MG63 (cell line): ENCODE data around the gene METTL18. TPM values are rescaled to one million over a fixed set of nuclear protein-coding genes. Genes with fewer than 3 reads are reported as not detected.
A peak's percentile ranks its signal among the peaks of the same experiment; 100 is the strongest.

Experiments used
- DNase-seq: peaks from one replicate; pipeline ENCODE4 v3.0.0-alpha.2; 2020
- H3K27me3 ChIP-seq: fragments of 250-450 bp; sonication (Bioruptor Pico); 2 replicates; pipeline ENCODE4 v1.5.1; 2020; ENCODE audit warnings: mild to moderate bottlenecking, moderate library complexity
- H3K36me3 ChIP-seq: fragments of 250-450 bp; sonication (Bioruptor Pico); 2 replicates; pipeline ENCODE4 v1.5.1; 2020; ENCODE audit warnings: mild to moderate bottlenecking, moderate library complexity
- H3K4me3 ChIP-seq: fragments of 250-450 bp; sonication (Bioruptor Pico); 2 replicates; pipeline ENCODE4 v1.5.1; 2020; ENCODE audit warnings: mild to moderate bottlenecking, moderate library complexity
- H3K9me3 ChIP-seq: fragments of 250-450 bp; sonication (Bioruptor Pico); 2 replicates; pipeline ENCODE4 v1.5.1; 2020; ENCODE audit warnings: mild to moderate bottlenecking, moderate library complexity
- total RNA-seq: library from RNA; depleted of rRNA; stranded (reverse); fragments of >200 nt; shearing (Covaris generic); gene quantifications from 2 replicates; pipeline ENCODE4 v1.2.3, GENCODE V29; 2014; ENCODE audit warnings: low replicate concordance

METTL18 gene
- total RNA-seq, 1 experiment from 2014 or later: 11.0 TPM

- no peak for DNase-seq
- no peaks in the 10 kb centered on the region for H3K27me3 ChIP-seq
- no peaks in the 10 kb centered on the region for H3K9me3 ChIP-seq
- H3K36me3 ChIP-seq: peaks cover 19% of the 10 kb centered on the region
- H3K4me3 ChIP-seq: no peak overlapping the region
Observed at GRCh38 chr1:169797281-169797680, 2.6 kb upstream of the METTL18 start.

- Histone ChIP-seq H3K36me3 (peaks cover 12% of the 10 kb centered on the region), H3K9me3 (no peaks in the 10 kb centered on the region), H3K27me3 (no peaks in the 10 kb centered on the region), H3K4me3 (peak overlapping the region; percentile 71; the same call in 1 of the 2 replicates)
- no peak for DNase-seq
Observed at GRCh38 chr1:169796274-169796810, 1.6 kb upstream of the METTL18 start.

- no peaks in the 10 kb centered on the region for H3K9me3 ChIP-seq
- H3K36me3 ChIP-seq: peaks cover 12% of the 10 kb centered on the region
- peak overlapping the region; percentile 71 for H3K4me3 ChIP-seq
- no peak for DNase-seq
- H3K27me3 ChIP-seq: no peaks in the 10 kb centered on the region
Observed at GRCh38 chr1:169795687-169796086, 980 bp upstream of the METTL18 start.

- Histone ChIP-seq H3K4me3 (peak overlapping the region; percentile 71), H3K36me3 (peaks cover 12% of the 10 kb centered on the region), H3K9me3 (no peaks in the 10 kb centered on the region), H3K27me3 (no peaks in the 10 kb centered on the region)
- no peak for DNase-seq
Observed at GRCh38 chr1:169793730-169794129, 977 bp downstream of the METTL18 start.

- H3K4me3 ChIP-seq: no peak overlapping the region
- H3K36me3 ChIP-seq: peaks cover 10% of the 10 kb centered on the region
- DNase-seq: no peak
Observed at GRCh38 chr1:169788402-169788801, 6.3 kb downstream of the METTL18 start.

GRCh38 chr1:169786974-169787373 is 7.7 kb downstream of the METTL18 start:
- H3K36me3 ChIP-seq: no peaks in the 10 kb centered on the region; the same call in 1 of the 2 replicates

More at GRCh38 chr1:169788402-169788801, 6.3 kb downstream of the METTL18 start:
- Histone ChIP-seq H3K9me3 (no peaks in the 10 kb centered on the region; the same call in 1 of the 2 replicates), H3K27me3 (no peaks in the 10 kb centered on the region)

GRCh38 chr1:169785267-169785666 is 9.4 kb downstream of the METTL18 start:
- Histone ChIP-seq H3K4me3 (no peak overlapping the region), H3K9me3 (no peaks in the 10 kb centered on the region; the same call in 1 of the 2 replicates), H3K36me3 (no peaks in the 10 kb centered on the region), H3K27me3 (no peaks in the 10 kb centered on the region)
- DNase-seq: no peak

More at GRCh38 chr1:169786974-169787373, 7.7 kb downstream of the METTL18 start:
- no peaks in the 10 kb centered on the region for H3K27me3 ChIP-seq
- no peak overlapping the region for H3K4me3 ChIP-seq
- no peak for DNase-seq
- no peaks in the 10 kb centered on the region; the same call in 1 of the 2 replicates for H3K9me3 ChIP-seq

- Histone ChIP-seq H3K9me3 (no peaks in the 10 kb centered on the region; the same call in 1 of the 2 replicates), H3K27me3 (no peaks in the 10 kb centered on the region), H3K4me3 (no peak overlapping the region), H3K36me3 (no peaks in the 10 kb centered on the region)
- DNase-seq: peak; percentile 12
Observed at GRCh38 chr1:169784102-169784501, 10.6 kb downstream of the METTL18 start.

GRCh38 chr1:169782596-169782995 is 12.1 kb downstream of the METTL18 start:
- H3K36me3 ChIP-seq: no peaks in the 10 kb centered on the region
- DNase-seq: no peak
- H3K9me3 ChIP-seq: peaks cover 5% of the 10 kb centered on the region; the same call in 1 of the 2 replicates
- no peaks in the 10 kb centered on the region for H3K27me3 ChIP-seq
- H3K4me3 ChIP-seq: no peak overlapping the region

- peak; percentile 94 for DNase-seq
Observed at GRCh38 chr1:169779970-169780369, 14.7 kb downstream of the METTL18 start.

GRCh38 chr1:169779150-169779549 is 15.6 kb downstream of the METTL18 start:
- no peak for DNase-seq
- Histone ChIP-seq H3K36me3 (no peaks in the 10 kb centered on the region), H3K9me3 (peaks cover 5% of the 10 kb centered on the region; the same call in 1 of the 2 replicates), H3K4me3 (no peak overlapping the region), H3K27me3 (no peaks in the 10 kb centered on the region)

More at GRCh38 chr1:169779970-169780369, 14.7 kb downstream of the METTL18 start:
- H3K4me3 ChIP-seq: no peak overlapping the region
- H3K27me3 ChIP-seq: no peaks in the 10 kb centered on the region
- no peaks in the 10 kb centered on the region for H3K36me3 ChIP-seq
- peaks cover 5% of the 10 kb centered on the region; the same call in 1 of the 2 replicates for H3K9me3 ChIP-seq

GRCh38 chr1:169776440-169776839 is 18.3 kb downstream of the METTL18 start:
- no peak for DNase-seq
- H3K4me3 ChIP-seq: no peak overlapping the region

GRCh38 chr1:169768161-169768560 is 26.5 kb downstream of the METTL18 start:
- Histone ChIP-seq H3K4me3 (no peak overlapping the region), H3K36me3 (no peaks in the 10 kb centered on the region), H3K27me3 (no peaks in the 10 kb centered on the region), H3K9me3 (no peaks in the 10 kb centered on the region)
- DNase-seq: no peak

More at GRCh38 chr1:169776440-169776839, 18.3 kb downstream of the METTL18 start:
- Histone ChIP-seq H3K36me3 (no peaks in the 10 kb centered on the region), H3K27me3 (no peaks in the 10 kb centered on the region), H3K9me3 (peaks cover 5% of the 10 kb centered on the region; the same call in 1 of the 2 replicates)

GRCh38 chr1:169765580-169766331 is 29.0 kb downstream of the METTL18 start:
- no peak for DNase-seq
- no peaks in the 10 kb centered on the region for H3K36me3 ChIP-seq
- no peaks in the 10 kb centered on the region for H3K9me3 ChIP-seq
- H3K4me3 ChIP-seq: no peak overlapping the region
- H3K27me3 ChIP-seq: no peaks in the 10 kb centered on the region

GRCh38 chr1:169764919-169765318 is 29.8 kb downstream of the METTL18 start:
- H3K9me3 ChIP-seq: no peaks in the 10 kb centered on the region
- no peaks in the 10 kb centered on the region for H3K27me3 ChIP-seq
- no peaks in the 10 kb centered on the region for H3K36me3 ChIP-seq
- DNase-seq: no peak
- no peak overlapping the region for H3K4me3 ChIP-seq

GRCh38 chr1:169762699-169763098 is 32.0 kb downstream of the METTL18 start:
- Histone ChIP-seq H3K36me3 (no peaks in the 10 kb centered on the region), H3K9me3 (no peaks in the 10 kb centered on the region), H3K27me3 (no peaks in the 10 kb centered on the region), H3K4me3 (no peak overlapping the region)
- no peak for DNase-seq

GRCh38 chr1:169759038-169759437 is 35.7 kb downstream of the METTL18 start:
- Histone ChIP-seq H3K36me3 (no peaks in the 10 kb centered on the region), H3K9me3 (no peaks in the 10 kb centered on the region), H3K27me3 (no peaks in the 10 kb centered on the region; the same call in 1 of the 2 replicates), H3K4me3 (no peak overlapping the region)
- DNase-seq: no peak
